NCI-H1092 treated with DMSO at 0.1 percent for 48 hours (cell line): ENCODE data around the gene NOS3.

ENCODE experiments used
- DNase-seq: peaks from one replicate; lab custom pipeline; 2025; lab: John Stamatoyannopoulos, UW

NOS3 gene

GRCh38 chr7:150990416-150991186, at the start of gene NOS3:
TSS of gene NOS3 (plus strand) at chr7:150991017. CDS start at chr7:150993804, 2,787 bp downstream.
- no peak for DNase-seq

- no peak for DNase-seq
Observed at GRCh38 chr7:150941351-150942000, 49.3 kb upstream of the NOS3 start.

- DNase-seq, result peak; percentile 59
Observed at GRCh38 chr7:150942001-150942590, 48.7 kb upstream of the NOS3 start.

GRCh38 chr7:150942591-150943452, 48.0 kb upstream of the NOS3 start:
- DNase-seq, result no peak

DNA sequence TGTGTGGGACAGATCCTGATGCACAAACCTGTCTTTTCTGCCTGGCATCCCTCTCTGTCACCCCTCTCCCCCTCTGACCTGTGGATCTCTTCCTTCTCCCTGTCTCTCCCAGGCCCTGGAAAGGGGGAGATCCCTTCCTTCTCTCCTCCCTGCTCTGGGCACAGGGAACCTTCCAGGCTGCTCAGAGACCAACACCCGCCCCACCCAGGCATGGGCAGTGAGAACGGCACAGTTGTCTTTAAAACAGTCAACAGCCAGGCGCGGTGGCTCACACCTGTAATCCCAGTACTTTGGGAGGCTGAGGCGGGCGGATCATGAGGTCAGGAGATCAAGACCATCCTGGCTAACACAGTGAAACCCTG, 47.4 kb upstream of the NOS3 start:
- DNase-seq, result no peak

DNA sequence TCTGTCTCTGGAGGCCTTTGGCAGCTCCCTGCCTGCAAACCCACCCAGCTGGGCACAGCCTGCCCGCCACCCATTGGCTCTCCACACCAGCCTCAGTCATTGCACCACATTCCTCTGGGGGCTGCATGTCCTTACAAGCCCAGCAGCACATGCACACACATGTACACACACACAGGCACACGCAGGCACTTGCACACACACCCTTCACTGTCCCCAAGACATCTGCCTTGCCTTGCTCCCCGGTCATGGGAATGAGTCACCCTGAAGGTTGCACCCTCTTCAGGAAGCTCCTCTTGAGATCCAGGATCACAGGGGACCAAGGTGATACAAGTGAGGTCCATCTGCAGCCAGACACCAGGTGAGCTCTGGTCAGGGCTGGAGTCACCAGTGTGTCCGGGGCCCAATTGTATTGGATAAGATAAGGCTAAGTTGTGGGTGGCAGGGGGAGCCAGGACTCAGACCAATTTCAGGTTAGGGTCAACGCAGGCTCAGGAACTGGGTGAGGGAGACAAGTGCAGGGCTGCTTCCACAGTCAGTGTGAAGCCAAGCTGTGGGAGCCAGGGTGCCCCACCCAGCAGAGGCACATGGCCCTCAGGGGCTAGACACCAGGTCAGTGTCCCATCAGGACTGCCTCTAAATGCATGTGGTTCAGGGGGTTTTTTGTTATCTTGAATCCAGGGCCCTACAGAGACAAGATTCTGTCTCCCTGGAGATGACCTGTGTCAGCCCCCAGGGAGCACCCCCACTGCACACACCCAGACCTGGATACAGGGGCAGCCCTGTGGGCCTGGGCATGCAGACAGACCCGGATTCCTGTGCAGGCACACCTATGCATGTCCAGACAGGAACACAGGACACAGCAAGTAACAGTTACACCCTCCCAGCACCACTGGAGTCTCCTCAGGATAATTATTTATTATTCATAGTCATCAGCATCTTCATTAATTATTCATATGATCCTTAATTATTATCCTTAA, 46.5 kb upstream of the NOS3 start:
- DNase-seq, result no peak

DNA sequence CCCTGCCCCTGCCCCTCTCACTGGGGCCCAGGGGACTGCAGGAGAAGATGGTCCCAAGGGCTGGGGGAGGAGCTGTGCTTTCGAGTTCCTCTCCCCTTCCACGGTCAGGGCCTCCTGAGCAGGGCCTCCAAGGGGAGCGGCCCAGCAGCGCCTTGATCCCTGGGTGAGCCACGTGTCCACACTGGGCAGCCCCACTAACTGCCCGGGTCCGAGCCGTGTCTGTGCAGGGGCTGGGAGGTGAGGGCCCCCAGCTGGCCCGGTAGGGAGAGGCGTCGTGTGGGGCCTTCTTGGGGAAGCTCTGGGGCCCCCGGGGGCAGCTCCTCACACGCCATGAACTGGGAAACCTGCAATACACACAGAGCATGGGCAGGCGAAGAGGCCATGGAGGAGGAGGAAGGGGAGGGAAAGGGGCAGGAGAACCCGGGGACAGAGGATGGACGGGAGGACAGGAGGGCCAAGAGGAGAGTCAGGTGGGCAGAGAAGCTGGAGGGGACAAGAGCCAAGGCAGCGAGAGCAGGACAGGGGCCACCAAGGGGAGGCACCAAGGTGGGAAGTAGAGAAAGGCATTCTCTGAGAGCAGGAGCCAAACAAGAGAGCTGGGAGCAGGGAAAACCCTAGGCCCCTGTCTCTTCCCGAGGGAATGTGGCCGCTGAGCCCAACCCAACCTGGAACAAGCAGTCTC, 45.5 kb upstream of the NOS3 start:
- no peak for DNase-seq

GRCh38 chr7:150945853-150946420, 44.9 kb upstream of the NOS3 start:
- DNase-seq, result no peak

DNA sequence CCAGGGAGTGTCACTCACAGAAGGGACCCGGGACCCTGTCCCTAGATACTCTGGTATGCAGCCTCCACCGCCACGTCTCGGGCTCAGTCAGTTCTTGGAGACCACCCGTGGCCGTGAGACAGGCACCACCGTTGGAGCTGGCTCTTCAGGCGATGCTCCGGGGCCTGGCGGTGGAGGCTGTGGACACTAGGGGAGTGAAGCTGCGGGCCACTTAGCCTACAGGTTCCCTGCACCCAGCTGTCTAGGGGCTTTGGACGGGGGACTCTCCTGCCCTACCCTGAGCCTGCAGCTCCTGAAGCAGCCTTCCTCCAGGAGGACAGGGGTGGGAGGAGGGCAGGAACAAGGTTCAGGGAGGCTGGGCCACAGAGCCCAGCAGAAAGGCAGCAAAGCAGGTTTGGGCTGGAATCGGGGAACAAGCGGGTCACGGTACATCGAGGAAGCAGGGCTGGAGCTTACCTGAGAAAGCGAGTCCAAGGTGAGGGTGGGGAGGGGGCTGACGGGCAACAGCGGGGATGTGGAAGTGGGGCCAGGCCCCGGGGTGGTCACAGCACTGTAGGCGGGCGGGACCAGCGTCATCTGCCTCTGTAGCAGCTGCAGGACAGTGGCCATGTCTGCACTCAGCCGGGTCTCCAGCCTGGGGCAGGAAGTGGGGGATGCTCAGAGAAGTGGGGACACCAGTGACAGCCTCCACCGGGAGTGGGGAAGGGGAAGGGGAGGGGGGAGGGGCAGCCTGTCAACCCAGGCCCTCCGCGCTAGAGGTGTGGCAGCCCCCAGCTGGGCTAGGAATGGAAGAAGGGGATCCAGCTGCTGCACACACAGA, 44.2 kb upstream of the NOS3 start:
- no peak for DNase-seq

DNA sequence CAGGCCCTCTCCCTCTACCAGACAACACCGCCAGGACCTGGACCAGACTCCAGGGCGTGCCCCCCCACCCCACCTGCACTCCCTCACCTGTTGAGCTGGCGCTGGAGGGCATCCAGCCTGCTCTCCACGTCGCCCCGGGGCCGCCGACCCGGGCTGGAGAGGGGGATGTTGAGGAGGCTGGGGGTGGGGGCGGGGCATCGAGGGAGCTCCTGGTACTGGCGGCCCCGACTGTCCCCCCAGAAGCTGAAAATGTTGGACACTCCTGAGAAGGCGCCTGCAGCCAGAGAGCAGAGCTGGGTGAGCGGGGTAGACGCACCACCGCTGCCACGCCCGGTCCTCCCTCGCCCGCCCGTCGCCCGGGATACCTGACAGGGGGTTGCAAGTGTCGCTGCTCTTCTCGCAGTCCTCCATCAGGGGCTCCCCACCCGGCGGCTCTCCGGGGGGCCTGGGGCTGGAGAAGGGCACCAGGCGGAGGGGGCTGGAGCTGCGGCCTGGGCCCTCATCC, 43.5 kb upstream of the NOS3 start:
- no peak for DNase-seq

DNA sequence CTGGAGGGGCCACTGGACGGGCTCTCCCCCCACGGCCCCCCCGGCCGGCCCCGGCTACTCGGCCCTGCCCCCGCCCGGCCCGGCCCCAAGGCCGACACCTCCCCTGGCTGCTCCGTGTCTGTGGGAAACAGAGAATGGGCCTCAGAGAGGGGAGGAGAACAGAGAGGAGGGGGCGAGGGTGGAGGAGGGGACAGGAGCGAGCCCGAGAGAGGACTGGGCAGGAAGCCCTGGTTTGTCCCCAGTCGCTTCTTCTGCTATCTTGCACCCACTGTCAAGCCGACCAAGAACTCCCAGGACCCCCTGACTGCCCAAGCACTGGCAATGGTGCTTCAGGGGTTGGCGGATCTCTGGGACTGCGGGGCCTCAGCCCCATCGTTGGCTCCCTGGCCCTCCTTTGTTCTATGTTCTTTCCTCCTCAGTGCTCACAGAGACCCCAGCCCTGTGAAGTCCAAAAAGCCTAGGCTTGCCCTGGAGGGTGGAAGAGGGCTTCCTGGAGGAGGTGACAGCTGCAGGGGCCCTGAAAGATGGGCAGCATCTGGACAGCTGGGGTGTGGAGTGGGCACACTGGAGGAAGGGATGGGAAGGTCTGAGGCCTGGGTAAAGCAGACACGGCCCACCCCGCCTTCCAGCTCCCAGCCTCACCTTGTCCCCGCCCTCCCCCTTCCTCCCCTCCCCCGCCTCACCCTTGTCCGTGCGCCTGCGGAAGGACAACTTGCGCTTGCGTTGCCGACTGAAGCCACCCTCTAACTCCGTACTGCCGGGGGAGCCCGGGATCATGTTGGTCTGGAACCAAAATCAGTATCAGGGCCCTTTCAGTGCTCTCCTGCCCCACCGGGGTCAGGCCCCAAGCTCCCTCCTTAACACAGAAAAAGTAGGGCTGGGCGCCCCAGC, 42.8 kb upstream of the NOS3 start:
- no peak for DNase-seq

DNA sequence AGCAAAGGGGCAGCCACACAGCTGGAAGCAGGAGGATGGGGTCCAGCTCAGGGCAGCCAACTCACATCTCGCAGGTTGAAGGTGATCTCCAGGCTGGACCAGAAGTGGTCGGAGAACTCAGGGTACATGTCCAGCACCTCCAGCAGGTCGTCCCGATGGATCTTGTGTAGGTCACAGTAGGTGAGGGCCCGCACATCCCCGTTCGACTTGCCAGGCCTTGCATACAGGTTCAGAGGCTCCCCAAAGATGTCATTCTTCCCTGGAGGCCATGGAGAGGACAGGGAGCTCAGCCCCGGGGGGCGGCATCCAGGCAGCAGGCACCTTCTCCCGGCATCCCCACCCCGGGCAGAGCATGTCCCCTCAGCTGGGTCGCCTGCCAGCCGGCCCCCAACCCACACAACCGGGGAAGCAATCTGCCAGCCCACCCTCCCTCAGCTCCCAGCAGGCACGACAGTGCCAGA, 42.0 kb upstream of the NOS3 start:
- no peak for DNase-seq

DNA sequence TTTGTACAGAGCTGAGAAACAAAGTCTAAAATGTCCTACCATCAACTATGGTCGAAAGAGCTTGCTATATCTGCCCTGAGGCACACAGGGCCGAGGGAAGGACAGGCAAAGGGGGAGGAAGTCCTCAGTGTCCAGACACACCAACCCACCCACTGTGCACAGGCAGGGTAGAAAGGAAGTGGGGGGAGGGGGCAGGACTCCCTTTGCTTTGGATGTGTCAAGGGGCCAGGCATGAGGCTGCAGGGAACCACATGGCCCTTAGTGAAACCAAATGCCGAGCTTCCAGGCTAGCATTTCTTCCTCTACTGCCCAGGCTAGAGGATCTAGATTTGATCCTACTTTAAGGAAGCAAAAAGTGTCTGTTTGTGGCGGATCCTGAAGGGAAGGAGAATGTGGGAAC, 41.3 kb upstream of the NOS3 start:
- no peak for DNase-seq

DNA sequence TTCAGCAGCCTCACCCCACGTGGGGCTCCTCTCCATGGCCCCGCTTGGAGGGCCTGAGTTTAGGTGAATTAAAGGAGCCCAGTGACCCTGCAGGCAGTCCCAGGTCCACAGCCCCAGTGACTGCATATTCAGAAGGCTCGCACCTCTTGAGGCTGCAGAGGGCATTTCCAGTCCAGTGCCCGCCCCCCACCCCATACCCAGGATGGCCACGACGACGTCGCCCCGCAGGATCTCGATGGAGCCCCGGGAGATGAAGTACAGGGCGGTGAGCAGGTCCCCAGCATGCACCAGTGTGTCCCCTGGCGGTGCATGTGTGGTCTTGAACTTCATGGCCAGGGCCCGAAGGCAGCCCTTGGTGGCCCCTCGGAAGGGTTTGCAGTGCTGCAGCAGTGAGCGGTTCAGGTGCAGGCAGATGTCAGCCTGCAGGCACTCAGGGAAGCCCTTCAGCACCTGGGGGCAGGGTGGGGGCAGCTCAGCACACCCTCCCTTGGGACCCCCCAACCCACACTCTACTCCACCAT, 40.8 kb upstream of the NOS3 start:
- DNase-seq, result no peak

DNA sequence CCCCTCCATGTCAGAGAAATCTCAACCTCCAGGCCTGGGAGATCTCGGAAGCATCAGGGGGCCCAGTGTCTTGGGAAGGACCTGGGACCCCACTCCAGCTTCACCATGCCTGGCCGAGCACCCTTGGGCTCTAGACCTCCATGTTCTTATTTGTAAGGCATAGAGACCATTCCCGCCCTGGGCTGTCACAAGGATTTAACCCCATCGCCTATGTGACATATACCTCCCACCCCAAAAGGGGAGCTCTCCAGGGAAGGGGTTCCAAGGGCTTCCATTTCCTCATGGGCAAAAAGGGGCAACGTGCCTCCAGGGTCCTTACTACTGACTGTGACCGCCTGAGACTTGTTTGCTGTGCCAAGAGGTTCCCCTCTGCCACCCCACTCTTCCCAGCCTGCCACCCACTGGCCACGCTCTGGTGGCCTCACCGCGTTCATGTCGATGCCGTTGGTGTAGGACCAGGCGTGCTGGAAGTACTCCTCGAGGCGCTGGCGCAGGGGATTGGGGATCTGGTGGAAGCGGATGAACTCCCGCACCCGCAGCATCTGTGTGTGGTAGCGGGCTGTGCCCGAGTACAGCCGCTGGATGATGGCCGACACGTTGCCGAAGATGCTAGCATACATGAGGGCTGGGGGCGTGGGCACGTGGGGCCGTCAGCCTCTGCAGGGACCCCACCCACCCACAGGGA, 40.2 kb upstream of the NOS3 start:
- DNase-seq, result no peak

- DNase-seq, result no peak
Observed at GRCh38 chr7:150951181-150951520, 39.7 kb upstream of the NOS3 start.

- no peak for DNase-seq
Observed at GRCh38 chr7:150951521-150951920, 39.3 kb upstream of the NOS3 start.
